GM19238 (cell line): Measurements from ENCODE around the gene CGREF1.

ENCODE experiments used
- DNase-seq: peaks from one replicate; pipeline ENCODE4 v3.0.0; 2011; ENCODE audit warnings: low spot score; ENCODE audit not compliant: insufficient read length

The CGREF1 gene

GRCh38 chr2:27074738-27075565 is 44.0 kb downstream of the CGREF1 start:
- DNase-seq, result peak; percentile 42

GRCh38 chr2:27073782-27074181 is 45.1 kb downstream of the CGREF1 start:
- DNase-seq, result no peak

GRCh38 chr2:27072920-27073319 is 46.0 kb downstream of the CGREF1 start:
- no peak for DNase-seq

GRCh38 chr2:27071990-27072830 is 46.7 kb downstream of the CGREF1 start:
- peak; percentile 26 for DNase-seq

- peak; percentile 97 for DNase-seq
These were observed 47.5 kb downstream of the CGREF1 start, which contains the start of gene OST4 for GRCh38 chr2:27071277-27071989. Gene OST4, minus strand, starts transcription at chr2:27071654.

GRCh38 chr2:27070653-27071276 is 48.2 kb downstream of the CGREF1 start:
- no peak for DNase-seq

GRCh38 chr2:27069961-27070618 is 48.8 kb downstream of the CGREF1 start:
- no peak for DNase-seq

GRCh38 chr2:27069436-27069835 is 49.5 kb downstream of the CGREF1 start:
- no peak for DNase-seq

- no peak for DNase-seq
These were observed 51.5 kb downstream of the CGREF1 start for GRCh38 chr2:27067385-27067784.

- no peak for DNase-seq
These were observed 53.8 kb downstream of the CGREF1 start for GRCh38 chr2:27065128-27065527.

- no peak for DNase-seq
These were observed 58.6 kb downstream of the CGREF1 start for GRCh38 chr2:27060323-27060722.

GRCh38 chr2:27059141-27059820 is 59.6 kb downstream of the CGREF1 start:
- DNase-seq, result no peak

GRCh38 chr2:27058210-27058609 is 60.7 kb downstream of the CGREF1 start:
- no peak for DNase-seq

- no peak for DNase-seq
These were observed 61.7 kb downstream of the CGREF1 start for GRCh38 chr2:27057184-27057583.

GRCh38 chr2:27054721-27055120 is 64.2 kb downstream of the CGREF1 start:
- DNase-seq, result no peak

- no peak for DNase-seq
These were observed 65.2 kb downstream of the CGREF1 start for GRCh38 chr2:27053776-27054175.

- DNase-seq, result no peak
These were observed 65.6 kb downstream of the CGREF1 start for GRCh38 chr2:27053321-27053720.

- DNase-seq, result no peak
These were observed 66.9 kb downstream of the CGREF1 start for GRCh38 chr2:27051902-27052645.
